ENCODE results near the gene B4GALNT4.

DNA sequence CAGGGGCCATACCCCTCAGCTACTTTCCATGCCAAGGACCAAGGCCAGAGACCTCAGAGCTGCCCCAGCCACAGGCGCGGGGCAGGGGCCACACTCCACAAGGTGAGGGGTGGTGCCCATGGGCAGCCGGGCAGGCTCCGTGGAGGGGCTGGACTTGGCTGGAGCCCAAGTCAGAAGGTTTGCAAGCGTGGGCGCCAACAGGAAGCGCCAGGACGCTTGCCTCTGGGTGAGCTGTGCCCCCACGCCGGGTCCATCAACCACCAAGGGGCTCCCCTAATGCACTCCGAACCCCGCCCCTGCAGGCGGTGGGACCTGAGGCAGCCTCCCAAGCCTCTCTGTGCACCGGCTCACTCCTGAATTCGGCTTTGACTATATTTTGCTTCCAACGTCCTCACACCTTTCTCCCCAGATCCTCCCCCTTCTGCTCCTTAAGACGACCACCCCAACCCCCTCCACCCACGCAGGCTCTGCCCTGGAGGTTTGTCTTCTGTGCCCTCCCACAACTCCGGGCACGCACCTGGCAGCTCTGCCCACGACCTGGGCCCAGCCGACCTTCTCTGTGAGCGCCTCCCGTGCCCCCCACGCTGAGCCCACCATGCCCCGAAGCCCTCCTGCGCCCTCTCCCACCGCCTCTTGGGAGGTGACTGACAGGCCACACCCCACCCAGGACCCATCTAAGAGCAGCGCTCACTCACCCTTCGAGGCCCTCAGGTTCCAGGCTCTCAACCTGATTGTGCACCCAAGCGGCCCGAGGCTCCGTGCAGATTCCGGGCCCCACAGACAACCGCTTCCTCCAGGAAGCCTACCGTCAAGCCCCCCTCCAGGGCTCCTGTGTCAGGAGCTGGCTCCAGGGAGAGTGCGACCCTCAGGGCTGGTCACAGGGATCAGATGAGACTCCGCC is 22.1 kb downstream of the B4GALNT4 start:
- TF ChIP-seq POLR2AphosphoS5 (IDR thresholded peaks at IDR 0.05; ENCODE audit: low read depth, low read length) = no peak
- no peak for TF ChIP-seq POLR2A (IDR thresholded peaks at IDR 0.05; ENCODE audit: low read depth, low read length)
